Upper lobe of right lung (tissue), 1 donor: Measurements from ENCODE around the gene S1PR3. TPM values are rescaled to one million over a fixed set of nuclear protein-coding genes. Genes with fewer than 3 reads are reported as not detected.

Experiments used
- ATAC-seq: fragments of 200-7000 bp; cut with Tn5 transposase; one replicate; pipeline ENCODE4 v1.9.1; 2020; ENCODE audit warnings: mild to moderate bottlenecking, moderate library complexity
- DNase-seq: peaks from one replicate; pipeline ENCODE4 v3.0.0-alpha.2; 2020
- H3K27ac ChIP-seq: fragments of 200-600 bp; one replicate; pipeline ENCODE4 v1.8.0; 2022
- H3K27me3 ChIP-seq: fragments of 200-600 bp; one replicate; pipeline ENCODE4 v1.8.0; 2022; ENCODE audit warnings: mild to moderate bottlenecking
- H3K36me3 ChIP-seq: fragments of 200-600 bp; one replicate; pipeline ENCODE4 v1.8.0; 2022
- H3K4me1 ChIP-seq: fragments of 200-600 bp; one replicate; pipeline ENCODE4 v1.8.0; 2022
- H3K4me3 ChIP-seq: fragments of 200-600 bp; one replicate; pipeline ENCODE4 v1.8.0; 2022; ENCODE audit warnings: mild to moderate bottlenecking
- H3K9me3 ChIP-seq: fragments of 200-600 bp; one replicate; pipeline ENCODE4 v1.8.0; 2022
- CTCF ChIP-seq: fragments of 200-600 bp; IDR thresholded peaks from one replicate; pipeline ENCODE4 v1.8.0; 2022; ENCODE audit warnings: antibody characterized with exemption
- intact Hi-C: fragments of 100-400 bp; cut with DNase I; formaldehyde crosslinking; loops from one replicate; pipeline ENCODE4 v1.11.0; 2022
- total RNA-seq: library from RNA; stranded (reverse); fragmentation: NEBNext Ultra II Directional; extraction: Animal tissue kit (Norgen Biotek cat#: 25700); gene quantifications from one replicate; pipeline ENCODE4 v1.2.1, GENCODE V29; 2021
- donor health status: DM: no; HTN: yes; CAD: no; lungs with severe emphysema.

Gene S1PR3
- total RNA-seq, 1 donor from 2014 or later, result 10.2 TPM

DNA sequence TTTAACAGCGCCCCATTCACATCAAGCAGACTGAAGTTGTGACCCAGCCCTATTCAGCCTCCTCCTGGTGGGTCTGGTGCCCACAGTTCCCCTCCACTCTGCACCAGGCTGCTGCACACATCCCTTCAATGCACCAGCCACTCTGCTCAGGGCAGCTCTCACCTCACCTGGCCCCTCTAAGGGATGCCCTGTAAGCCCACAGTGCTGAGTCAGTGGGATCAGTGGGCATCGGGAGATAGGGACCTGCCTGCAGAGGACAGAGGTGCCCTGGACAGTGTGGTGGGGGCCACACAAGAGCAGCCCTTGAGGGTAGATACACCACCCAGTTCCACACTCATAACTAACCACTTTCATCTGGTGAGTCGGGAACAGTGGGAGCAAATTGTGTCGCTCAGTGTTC, 38.3 kb upstream of the S1PR3 start:
- H3K9me3 ChIP-seq, result no peaks in the 10 kb centered on the region
- no peak overlapping the region for H3K27ac ChIP-seq
- no peaks in the 10 kb centered on the region for H3K27me3 ChIP-seq
- DNase-seq (no peak), ATAC-seq (no peak)
- TF ChIP-seq CTCF, result no peak
- no peaks in the 10 kb centered on the region for H3K36me3 ChIP-seq
- intact Hi-C loops, result no loop called here
- H3K4me3 ChIP-seq, result no peak overlapping the region
- peaks cover 6% of the 10 kb centered on the region for H3K4me1 ChIP-seq

DNA sequence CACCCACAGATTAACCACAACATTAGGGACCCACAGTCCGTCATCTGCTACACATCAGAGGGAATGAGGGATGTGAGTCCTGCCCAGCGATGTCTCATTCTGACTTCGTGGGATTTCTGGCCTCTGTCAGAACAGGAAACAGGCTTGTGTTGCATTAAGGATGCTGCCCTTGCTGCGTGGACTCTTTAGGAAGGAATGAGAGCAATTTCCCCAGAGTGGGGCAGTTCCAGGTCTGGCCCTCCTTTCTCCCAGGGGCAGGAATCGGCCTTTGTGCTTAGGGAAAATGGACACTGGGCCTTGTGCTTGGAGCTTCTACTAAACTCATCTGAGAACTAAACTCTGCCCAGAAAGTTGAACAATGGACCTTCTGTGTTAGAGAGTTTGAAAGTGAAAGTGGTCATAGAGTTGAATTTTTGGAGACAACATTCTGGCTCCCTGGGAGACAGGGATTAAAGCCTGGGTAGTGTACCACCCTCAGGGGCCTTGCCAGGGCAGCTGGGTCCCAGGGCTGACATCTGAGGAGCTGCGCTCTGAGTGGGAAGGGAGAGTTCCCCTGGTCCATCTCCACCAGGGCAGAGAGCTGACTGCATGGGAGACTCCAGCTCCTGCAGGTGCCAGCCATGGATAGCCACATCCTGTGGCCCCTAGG, 37.8 kb upstream of the S1PR3 start:
- H3K27me3 ChIP-seq, result no peaks in the 10 kb centered on the region
- DNase-seq (no peak), ATAC-seq (no peak)
- H3K4me3 ChIP-seq, result no peak overlapping the region
- no peak overlapping the region for H3K27ac ChIP-seq
- H3K36me3 ChIP-seq, result no peaks in the 10 kb centered on the region
- intact Hi-C loops, result no loop called here
- TF ChIP-seq CTCF, result no peak
- peaks cover 6% of the 10 kb centered on the region for H3K4me1 ChIP-seq
- H3K9me3 ChIP-seq, result no peaks in the 10 kb centered on the region

GRCh38 chr9:88954066-88954465, 37.2 kb upstream of the S1PR3 start:
- Histone ChIP-seq H3K9me3 (no peaks in the 10 kb centered on the region), H3K36me3 (no peaks in the 10 kb centered on the region), H3K27me3 (no peaks in the 10 kb centered on the region), H3K4me1 (peaks cover 6% of the 10 kb centered on the region), H3K27ac (no peak overlapping the region), H3K4me3 (no peak overlapping the region)
- TF ChIP-seq CTCF, result no peak
- DNase-seq, result no peak
- intact Hi-C loops, result no loop called here
- no peak for ATAC-seq

GRCh38 chr9:88957526-88957925, 33.7 kb upstream of the S1PR3 start:
- TF ChIP-seq CTCF, result no peak
- H3K27ac ChIP-seq, result no peak overlapping the region
- DNase-seq (no peak), ATAC-seq (no peak)
- no peak overlapping the region for H3K4me3 ChIP-seq
- intact Hi-C loops, result no loop called here
- H3K9me3 ChIP-seq, result no peaks in the 10 kb centered on the region
- H3K4me1 ChIP-seq, result no peaks in the 10 kb centered on the region
- no peaks in the 10 kb centered on the region for H3K36me3 ChIP-seq
- H3K27me3 ChIP-seq, result no peaks in the 10 kb centered on the region

GRCh38 chr9:88959727-88960469, 31.4 kb upstream of the S1PR3 start:
- H3K27ac ChIP-seq, result no peak overlapping the region
- intact Hi-C loops, result no loop called here
- no peak for ATAC-seq
- no peaks in the 10 kb centered on the region for H3K4me1 ChIP-seq
- DNase-seq, result no peak
- TF ChIP-seq CTCF, result no peak
- H3K9me3 ChIP-seq, result no peaks in the 10 kb centered on the region
- no peak overlapping the region for H3K4me3 ChIP-seq
- H3K36me3 ChIP-seq, result no peaks in the 10 kb centered on the region
- H3K27me3 ChIP-seq, result no peaks in the 10 kb centered on the region
